ENCODE results near the gene JAZF1. TPM values are rescaled to one million over a fixed set of nuclear protein-coding genes. Genes with fewer than 3 reads are reported as not detected.

JAZF1 gene
- total and polyA plus RNA-seq, 2 donors = 30.7 to 31.9 TPM

- no peaks in the 10 kb centered on the region for H3K36me3 ChIP-seq (ENCODE audit: insufficient read depth)
- 71% methylated on average over 8 of the region's 8 CpGs for WGBS
- no peak for DNase-seq (ENCODE audit: extremely low spot score)
- no peak overlapping the region for H3K27ac ChIP-seq (ENCODE audit: low read depth)
- H3K4me3 ChIP-seq (ENCODE audit: low read depth, low read length) = no peak overlapping the region
- H3K4me1 ChIP-seq (ENCODE audit: insufficient read depth) = peaks cover 2% of the 10 kb centered on the region
These were observed 187.7 kb downstream of the JAZF1 start for GRCh38 chr7:27992755-27993493.

- H3K4me3 ChIP-seq (ENCODE audit: low read depth, low read length) = no peak overlapping the region
- 70% methylated on average over 4 of the region's 4 CpGs for WGBS
- H3K27ac ChIP-seq (ENCODE audit: low read depth) = no peak overlapping the region
- DNase-seq (ENCODE audit: extremely low spot score) = no peak
- peaks cover 2% of the 10 kb centered on the region for H3K4me1 ChIP-seq (ENCODE audit: insufficient read depth)
- no peaks in the 10 kb centered on the region for H3K36me3 ChIP-seq (ENCODE audit: insufficient read depth)
These were observed 188.5 kb downstream of the JAZF1 start for GRCh38 chr7:27992097-27992496.

- Histone ChIP-seq H3K4me1 (ENCODE audit: insufficient read depth) (peaks cover 2% of the 10 kb centered on the region), H3K27ac (ENCODE audit: low read depth) (no peak overlapping the region), H3K36me3 (ENCODE audit: insufficient read depth) (no peaks in the 10 kb centered on the region), H3K4me3 (ENCODE audit: low read depth, low read length) (no peak overlapping the region)
- no peak for DNase-seq (ENCODE audit: extremely low spot score)
These were observed 189.5 kb downstream of the JAZF1 start for GRCh38 chr7:27991006-27991528.

GRCh38 chr7:27976531-27976930 is 204.1 kb downstream of the JAZF1 start:
- no peak overlapping the region for H3K27ac ChIP-seq (ENCODE audit: low read depth)
- 88% methylated on average over 1 of the region's 1 CpG for WGBS

GRCh38 chr7:27973625-27974024 is 207.0 kb downstream of the JAZF1 start:
- 94% methylated on average over 3 of the region's 3 CpGs for WGBS
- Histone ChIP-seq H3K27ac (ENCODE audit: low read depth) (no peak overlapping the region), H3K36me3 (ENCODE audit: insufficient read depth) (no peaks in the 10 kb centered on the region), H3K4me1 (ENCODE audit: insufficient read depth) (no peaks in the 10 kb centered on the region), H3K4me3 (ENCODE audit: low read depth, low read length) (no peak overlapping the region)
- DNase-seq (ENCODE audit: extremely low spot score) = no peak

More at GRCh38 chr7:27976531-27976930, 204.1 kb downstream of the JAZF1 start:
- DNase-seq (ENCODE audit: extremely low spot score) = no peak
- H3K4me1 ChIP-seq (ENCODE audit: insufficient read depth) = no peaks in the 10 kb centered on the region
- H3K4me3 ChIP-seq (ENCODE audit: low read depth, low read length) = no peak overlapping the region
- H3K36me3 ChIP-seq (ENCODE audit: insufficient read depth) = no peaks in the 10 kb centered on the region

GRCh38 chr7:27972276-27972675 is 208.3 kb downstream of the JAZF1 start:
- WGBS = 77% methylated on average over 2 of the region's 2 CpGs
- Histone ChIP-seq H3K4me1 (ENCODE audit: insufficient read depth) (no peaks in the 10 kb centered on the region), H3K4me3 (ENCODE audit: low read depth, low read length) (no peak overlapping the region), H3K36me3 (ENCODE audit: insufficient read depth) (no peaks in the 10 kb centered on the region), H3K27ac (ENCODE audit: low read depth) (no peak overlapping the region)
- DNase-seq (ENCODE audit: extremely low spot score) = no peak

- Histone ChIP-seq H3K4me3 (ENCODE audit: low read depth, low read length) (no peak overlapping the region), H3K36me3 (ENCODE audit: insufficient read depth) (no peaks in the 10 kb centered on the region), H3K27ac (ENCODE audit: low read depth) (no peak overlapping the region), H3K4me1 (ENCODE audit: insufficient read depth) (no peaks in the 10 kb centered on the region)
- WGBS = 92% methylated on average over 12 of the region's 12 CpGs
- DNase-seq (ENCODE audit: extremely low spot score) = no peak
These were observed 209.3 kb downstream of the JAZF1 start for GRCh38 chr7:27971171-27971812.

- Histone ChIP-seq H3K4me1 (ENCODE audit: insufficient read depth) (no peaks in the 10 kb centered on the region), H3K27ac (ENCODE audit: low read depth) (no peak overlapping the region), H3K36me3 (ENCODE audit: insufficient read depth) (no peaks in the 10 kb centered on the region), H3K4me3 (ENCODE audit: low read depth, low read length) (no peak overlapping the region)
- DNase-seq (ENCODE audit: extremely low spot score) = no peak
- 66% methylated on average over 4 of the region's 4 CpGs for WGBS
These were observed 210.2 kb downstream of the JAZF1 start for GRCh38 chr7:27970350-27970749.

- no peaks in the 10 kb centered on the region for H3K4me1 ChIP-seq (ENCODE audit: insufficient read depth)
- no peak overlapping the region for H3K4me3 ChIP-seq (ENCODE audit: low read depth, low read length)
- no peak for DNase-seq (ENCODE audit: extremely low spot score)
- 85% methylated on average over 6 of the region's 6 CpGs for WGBS
- H3K36me3 ChIP-seq (ENCODE audit: insufficient read depth) = no peaks in the 10 kb centered on the region
- no peak overlapping the region for H3K27ac ChIP-seq (ENCODE audit: low read depth)
These were observed 211.2 kb downstream of the JAZF1 start for GRCh38 chr7:27969346-27969745.

GRCh38 chr7:27967639-27968038 is 213.0 kb downstream of the JAZF1 start:
- no peak overlapping the region for H3K4me3 ChIP-seq (ENCODE audit: low read depth, low read length)
- WGBS = 96% methylated on average over 1 of the region's 1 CpG
- no peaks in the 10 kb centered on the region for H3K36me3 ChIP-seq (ENCODE audit: insufficient read depth)
- H3K27ac ChIP-seq (ENCODE audit: low read depth) = no peak overlapping the region
- DNase-seq (ENCODE audit: extremely low spot score) = no peak
- no peaks in the 10 kb centered on the region for H3K4me1 ChIP-seq (ENCODE audit: insufficient read depth)

- Histone ChIP-seq H3K4me3 (ENCODE audit: low read depth, low read length) (no peak overlapping the region), H3K4me1 (ENCODE audit: insufficient read depth) (no peaks in the 10 kb centered on the region), H3K27ac (ENCODE audit: low read depth) (no peak overlapping the region), H3K36me3 (ENCODE audit: insufficient read depth) (no peaks in the 10 kb centered on the region)
- WGBS = 72% methylated on average over 3 of the region's 3 CpGs
- DNase-seq (ENCODE audit: extremely low spot score) = no peak
These were observed 214.3 kb downstream of the JAZF1 start for GRCh38 chr7:27966219-27966780.

GRCh38 chr7:27965650-27966049 is 214.9 kb downstream of the JAZF1 start:
- no peaks in the 10 kb centered on the region for H3K4me1 ChIP-seq (ENCODE audit: insufficient read depth)
- no peak overlapping the region for H3K4me3 ChIP-seq (ENCODE audit: low read depth, low read length)
- H3K27ac ChIP-seq (ENCODE audit: low read depth) = no peak overlapping the region
- WGBS = 55% methylated on average over 2 of the region's 2 CpGs
- DNase-seq (ENCODE audit: extremely low spot score) = no peak
- H3K36me3 ChIP-seq (ENCODE audit: insufficient read depth) = no peaks in the 10 kb centered on the region

- Histone ChIP-seq H3K4me3 (ENCODE audit: low read depth, low read length) (no peak overlapping the region), H3K36me3 (ENCODE audit: insufficient read depth) (no peaks in the 10 kb centered on the region), H3K27ac (ENCODE audit: low read depth) (no peak overlapping the region), H3K4me1 (ENCODE audit: insufficient read depth) (no peaks in the 10 kb centered on the region)
- WGBS = 86% methylated on average over 3 of the region's 3 CpGs
- DNase-seq (ENCODE audit: extremely low spot score) = no peak
These were observed 215.8 kb downstream of the JAZF1 start for GRCh38 chr7:27964820-27965219.

GRCh38 chr7:27963056-27963455 is 217.5 kb downstream of the JAZF1 start:
- no peak overlapping the region for H3K27ac ChIP-seq (ENCODE audit: low read depth)
- DNase-seq (ENCODE audit: extremely low spot score) = no peak
- H3K4me3 ChIP-seq (ENCODE audit: low read depth, low read length) = no peak overlapping the region
- H3K4me1 ChIP-seq (ENCODE audit: insufficient read depth) = no peaks in the 10 kb centered on the region
- WGBS = 92% methylated on average over 1 of the region's 1 CpG
- no peaks in the 10 kb centered on the region for H3K36me3 ChIP-seq (ENCODE audit: insufficient read depth)
